GM19395 (cell line): ENCODE measurements around the gene MDGA2.
A peak's percentile ranks its signal among the peaks of the same experiment; 100 is the strongest.
"Not testable (repeated sequence)": the region's sequence is repeated elsewhere in the genome, so short reads cannot be mapped to it uniquely, and the experiment has no call there.

ENCODE experiments used
- ATAC-seq: cut with Tn5 transposase; IDR thresholded peaks from one replicate; pipeline ENCODE4 v1.9.1; 2021; ENCODE audit warnings: mild to moderate bottlenecking, moderate library complexity; ENCODE audit not compliant: unreplicated experiment

MDGA2 gene

DNA sequence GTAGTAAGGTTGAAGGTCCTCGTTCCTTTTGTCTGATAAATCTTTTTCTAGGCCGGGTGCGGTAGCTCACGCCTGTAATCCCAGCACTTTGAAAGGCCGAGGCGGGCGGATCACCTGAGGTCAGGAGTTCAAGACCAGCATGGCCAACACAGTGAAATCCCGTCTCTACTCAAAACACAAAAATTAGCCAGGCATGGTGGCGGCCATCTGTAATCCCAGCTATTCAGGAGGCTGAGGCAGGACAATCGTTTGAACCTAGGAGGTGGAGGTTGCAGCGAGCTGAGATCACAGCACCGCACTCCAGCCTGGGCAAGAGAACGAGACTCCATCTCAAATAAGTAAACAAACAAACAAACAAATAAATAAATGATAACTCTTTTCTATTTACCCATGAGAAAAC, 51.3 kb downstream of the MDGA2 start:
- not testable (repeated sequence) for ATAC-seq

- no peak for ATAC-seq
Observed at GRCh38 chr14:47619392-47619791, 56.0 kb downstream of the MDGA2 start.

DNA sequence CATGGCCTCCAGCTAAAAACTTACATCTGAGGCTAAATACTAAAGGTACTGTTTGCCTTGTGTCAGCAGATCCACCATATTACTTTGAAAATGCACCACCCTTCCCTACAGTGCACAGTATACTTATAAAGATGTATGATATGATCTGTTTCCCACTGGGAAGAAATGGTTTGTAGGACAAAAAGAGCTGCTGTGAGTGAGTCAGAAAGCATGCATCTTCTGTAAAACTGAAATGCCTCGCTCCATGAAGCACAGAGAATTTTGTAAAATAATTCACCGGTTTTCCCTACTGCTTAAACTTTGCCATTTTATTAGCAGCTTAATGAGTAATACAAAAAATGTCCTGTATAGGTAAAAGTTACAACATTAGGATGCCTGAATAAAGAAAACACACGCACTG, 68.8 kb downstream of the MDGA2 start:
- ATAC-seq: no peak

GRCh38 chr14:47596860-47597259, 78.5 kb downstream of the MDGA2 start:
- peak; percentile 38 for ATAC-seq

DNA sequence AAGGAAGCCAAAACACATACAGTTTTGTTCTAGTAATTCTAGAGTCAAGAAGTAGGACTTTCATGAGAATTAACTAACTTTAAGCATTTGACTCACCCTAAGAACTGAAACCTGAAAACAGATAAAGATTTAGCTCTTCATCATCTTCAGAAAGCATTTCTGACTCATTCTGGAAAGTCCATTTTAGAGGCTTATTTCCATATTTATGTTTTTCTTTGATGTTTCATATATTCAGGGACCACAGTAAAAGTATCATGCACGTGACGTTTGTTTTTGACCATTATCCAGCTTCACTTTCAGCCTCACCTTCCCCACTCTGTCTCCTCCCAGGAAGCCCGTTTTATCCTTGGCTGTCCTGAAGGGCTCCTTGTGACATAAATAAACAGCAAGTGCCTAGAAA, 79.2 kb downstream of the MDGA2 start:
- ATAC-seq: peak; percentile 91

DNA sequence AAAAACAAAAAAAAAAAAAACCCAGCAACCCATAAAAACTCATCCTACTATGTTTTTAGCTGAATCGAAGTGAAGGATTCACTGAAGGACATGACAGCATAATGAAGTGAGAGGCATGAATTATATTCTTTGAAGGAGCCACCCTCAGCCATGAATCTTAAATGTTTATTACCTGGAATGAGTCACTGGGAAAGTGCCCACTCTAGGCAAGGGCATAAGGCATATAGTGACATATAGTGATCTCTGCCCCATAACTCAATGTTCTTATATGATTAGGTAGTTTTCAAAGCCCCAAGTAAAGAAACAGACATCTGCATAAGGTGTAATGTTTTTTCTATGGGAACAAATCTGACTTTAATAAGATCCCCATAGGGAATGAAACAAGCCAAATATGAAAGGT, 79.9 kb downstream of the MDGA2 start:
- ATAC-seq: no peak

GRCh38 chr14:47590767-47591495, 84.5 kb downstream of the MDGA2 start:
- ATAC-seq: no peak

DNA sequence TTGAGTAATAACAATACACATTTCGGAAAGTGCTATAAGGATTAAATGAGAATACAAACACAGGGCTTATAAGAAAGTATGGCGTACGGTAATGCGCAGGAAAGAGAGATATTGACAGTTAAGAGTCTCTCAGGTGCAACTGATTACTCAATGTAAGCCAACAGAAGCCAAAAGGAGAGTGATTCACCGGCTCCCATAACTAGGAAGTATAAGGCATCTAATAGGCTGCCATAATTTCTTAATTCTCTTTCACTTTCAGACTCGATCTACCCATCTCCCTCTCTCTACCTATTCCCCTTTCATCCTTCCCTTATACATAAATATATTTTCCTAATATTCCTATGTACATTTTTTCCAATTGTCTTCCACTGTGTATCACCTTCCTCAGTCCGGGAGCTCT, 90.0 kb downstream of the MDGA2 start:
- no peak for ATAC-seq

DNA sequence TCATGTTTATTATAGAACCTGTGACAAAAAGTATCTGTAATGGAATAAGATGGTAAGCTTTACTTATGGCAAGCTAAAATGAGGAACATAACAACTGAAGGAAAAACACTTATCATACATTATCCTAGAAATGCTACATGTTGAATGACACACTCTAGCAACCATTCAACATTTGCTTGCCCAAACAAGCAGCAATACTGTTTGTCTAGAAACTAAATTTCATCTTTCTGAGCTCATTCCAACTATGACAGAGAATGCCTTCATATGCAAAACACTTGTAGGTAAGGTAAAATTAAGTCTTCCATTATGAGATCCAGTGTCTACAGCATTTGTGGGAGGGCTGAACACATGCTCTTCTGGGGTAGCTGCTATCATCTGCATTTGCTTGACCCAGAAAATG, 108.1 kb downstream of the MDGA2 start:
- ATAC-seq: no peak

GRCh38 chr14:47557894-47558293, 117.5 kb downstream of the MDGA2 start:
- no peak for ATAC-seq

- ATAC-seq: no peak
Observed at GRCh38 chr14:47555333-47555732, 120.1 kb downstream of the MDGA2 start.

- no peak for ATAC-seq
Observed at GRCh38 chr14:47549886-47550285, 125.5 kb downstream of the MDGA2 start.

DNA sequence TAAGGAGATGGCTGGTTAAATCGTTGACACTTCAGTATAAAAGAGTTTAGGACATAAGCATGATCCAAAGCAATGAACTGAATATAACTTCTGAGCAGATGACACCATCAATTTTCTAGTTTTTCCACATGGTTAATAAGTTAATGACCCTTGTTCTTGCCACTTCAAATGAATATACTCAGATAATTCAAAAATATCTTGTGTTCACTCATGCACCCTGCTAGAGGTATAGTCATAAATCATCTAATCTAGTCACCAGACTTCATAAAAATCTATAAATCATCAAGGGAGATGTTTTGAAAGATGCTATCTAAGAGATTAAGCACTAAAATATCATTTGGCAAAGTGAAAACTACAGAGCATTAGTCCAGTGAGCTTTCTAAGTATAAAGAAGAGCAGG, 131.9 kb downstream of the MDGA2 start:
- no peak for ATAC-seq

DNA sequence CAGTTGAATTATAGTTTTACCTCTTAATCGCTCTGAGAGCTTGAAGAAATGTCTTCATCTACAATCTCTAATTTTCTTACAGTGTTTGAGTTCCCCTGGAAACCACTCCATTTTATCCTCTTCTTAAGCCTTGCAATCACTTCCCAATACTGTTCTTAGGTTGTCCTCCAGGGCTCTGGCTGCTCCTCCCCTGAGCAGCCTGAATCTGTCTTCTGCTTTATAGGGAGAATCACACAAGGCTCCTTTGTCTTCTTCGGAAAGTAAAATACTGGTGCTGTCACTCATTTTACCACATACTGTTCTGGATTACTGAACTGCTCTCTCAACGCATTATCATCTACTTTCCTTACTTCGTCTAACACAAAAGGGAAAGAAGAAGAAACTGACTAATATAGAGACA, 133.7 kb downstream of the MDGA2 start:
- ATAC-seq: no peak

GRCh38 chr14:47539031-47539461, 136.4 kb downstream of the MDGA2 start:
- ATAC-seq: no peak

DNA sequence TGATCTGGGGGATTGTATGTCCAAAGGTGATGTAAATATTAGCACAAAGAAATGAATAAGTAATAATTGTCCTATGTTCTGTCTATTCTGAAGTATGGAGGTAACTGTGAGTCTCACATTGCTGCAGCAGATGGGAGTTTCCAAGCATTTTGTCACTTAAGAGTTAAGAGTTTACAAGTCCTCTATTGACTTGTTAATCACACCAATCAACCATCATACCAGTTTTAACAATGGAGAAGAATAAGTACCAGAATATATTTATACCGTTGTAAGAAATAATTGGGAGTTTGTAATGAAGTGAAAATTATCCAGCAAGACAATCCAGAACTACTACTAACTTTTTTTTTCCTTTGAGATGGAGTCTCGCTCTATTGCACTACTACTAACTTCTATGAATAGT, 139.1 kb downstream of the MDGA2 start:
- ATAC-seq: no peak

DNA sequence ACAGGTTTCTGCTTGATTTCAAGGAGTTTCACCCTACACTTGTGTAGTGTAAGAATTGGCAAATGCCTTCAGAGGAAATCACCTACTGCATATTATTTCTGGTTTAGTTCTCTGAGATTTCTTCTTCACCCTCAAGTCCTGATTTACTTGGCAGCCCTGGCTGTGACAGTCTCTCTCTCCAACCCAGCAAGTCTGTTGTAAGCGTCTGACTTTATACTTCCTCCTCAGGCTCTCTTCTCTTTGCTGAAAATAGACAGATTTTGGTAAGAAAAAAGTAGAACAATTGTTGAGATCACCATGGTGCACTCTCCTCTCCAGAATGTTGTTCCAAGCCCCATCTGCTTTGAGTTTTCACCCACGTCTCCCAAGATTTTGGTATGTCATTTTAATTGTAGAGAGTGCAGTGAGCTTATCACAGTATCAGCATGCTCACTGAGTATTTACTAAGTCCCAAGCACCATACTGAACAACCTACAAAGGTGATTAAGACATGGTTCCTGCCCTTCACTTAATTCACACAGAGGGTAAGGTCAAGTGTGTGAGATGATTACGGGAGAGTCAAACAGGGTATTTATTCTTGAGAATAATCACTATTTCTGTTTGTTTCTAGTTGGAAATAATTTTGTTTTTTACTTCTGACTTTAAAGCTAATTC, 148.7 kb downstream of the MDGA2 start:
- no peak for ATAC-seq

DNA sequence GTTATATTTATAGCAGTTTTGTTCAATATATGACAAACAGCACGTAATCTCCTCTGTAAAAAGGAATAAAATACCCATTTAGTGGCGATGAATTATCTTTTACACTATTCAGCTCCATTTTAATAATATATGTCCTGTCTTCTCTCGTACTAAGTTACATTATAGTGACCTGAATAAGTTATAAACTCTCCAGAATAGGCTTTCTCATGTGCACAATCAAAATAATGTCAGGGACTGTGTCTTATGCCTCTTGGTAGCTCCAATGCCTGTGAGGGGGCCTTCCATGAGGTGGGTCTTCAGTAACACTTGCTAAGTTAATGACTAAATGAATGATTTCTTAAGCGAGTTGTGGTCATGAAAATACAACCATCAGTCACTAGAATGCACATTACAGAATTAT, 150.9 kb downstream of the MDGA2 start:
- no peak for ATAC-seq

DNA sequence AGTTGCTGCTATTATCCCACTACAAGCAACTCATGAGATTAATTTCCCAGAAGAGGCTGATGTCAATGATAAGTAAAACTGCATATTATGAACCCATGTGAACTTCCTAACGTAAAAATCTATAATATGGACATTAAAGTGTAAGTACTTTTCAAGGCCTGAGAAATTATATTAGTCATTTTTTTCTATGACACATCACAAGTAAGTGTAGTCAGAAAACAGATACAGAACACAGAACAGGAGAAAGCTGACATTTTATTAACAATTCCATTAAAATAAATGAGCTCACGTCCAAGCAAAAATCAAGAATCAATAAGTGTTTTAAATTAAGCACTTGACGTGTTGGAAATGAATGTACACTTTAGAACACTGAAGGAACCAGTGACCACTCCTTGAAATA, 155.0 kb downstream of the MDGA2 start:
- no peak for ATAC-seq

DNA sequence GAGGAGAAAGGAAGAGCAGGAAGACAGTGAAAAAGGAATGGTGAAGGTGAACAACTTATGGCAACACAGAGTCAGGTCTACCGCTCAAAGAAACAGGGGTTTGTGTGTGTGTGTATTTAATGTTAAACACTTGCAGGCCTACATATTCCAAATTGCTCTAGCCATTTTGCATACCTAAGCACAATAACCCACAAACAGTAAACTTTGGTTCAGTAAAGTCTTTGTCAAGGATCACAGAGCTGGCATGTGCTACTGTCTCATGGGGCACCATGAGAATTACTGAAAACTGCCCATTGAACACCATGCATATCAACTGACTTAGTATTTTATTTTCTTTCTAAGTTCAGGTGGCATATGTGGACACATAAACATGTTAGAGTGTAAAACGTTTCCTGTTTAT, 163.6 kb downstream of the MDGA2 start:
- ATAC-seq: no peak

DNA sequence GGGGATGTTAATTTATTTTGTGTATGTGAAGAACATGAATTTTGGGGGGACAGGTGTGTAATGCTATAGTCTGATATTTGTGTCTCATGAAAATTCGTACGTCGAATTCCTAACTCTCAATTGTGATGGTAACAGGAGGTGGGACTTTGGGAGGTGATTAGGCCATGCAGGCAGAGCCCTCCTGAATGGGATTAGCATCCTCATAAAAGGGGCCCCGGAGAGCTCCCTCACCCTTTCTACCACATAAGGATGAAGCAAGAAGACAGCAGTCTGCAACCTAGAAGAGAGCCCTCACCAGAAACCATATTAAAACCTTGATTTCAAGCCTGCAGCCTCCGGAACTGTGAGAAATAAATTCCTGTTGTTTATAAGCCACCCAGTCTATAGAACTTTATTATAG, 165.4 kb downstream of the MDGA2 start:
- ATAC-seq: no peak

DNA sequence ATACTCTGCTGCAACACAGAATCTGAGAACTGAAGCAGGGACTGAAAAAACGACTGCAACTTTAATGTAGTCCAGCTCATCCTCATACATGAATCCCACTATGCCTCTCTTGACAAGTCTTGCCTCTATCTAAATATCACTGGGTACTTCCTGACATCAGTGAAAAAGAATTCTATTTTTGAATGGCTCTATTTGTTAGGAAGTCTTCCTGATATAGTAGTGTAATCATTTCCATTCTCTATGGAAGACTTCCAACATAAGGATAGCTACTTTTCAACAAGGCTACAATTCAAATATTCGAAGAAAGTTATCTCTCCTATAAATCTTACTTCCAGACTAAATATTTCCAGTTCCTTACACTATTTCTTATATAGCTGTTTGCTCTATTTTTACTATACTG, 167.5 kb downstream of the MDGA2 start:
- ATAC-seq: no peak

DNA sequence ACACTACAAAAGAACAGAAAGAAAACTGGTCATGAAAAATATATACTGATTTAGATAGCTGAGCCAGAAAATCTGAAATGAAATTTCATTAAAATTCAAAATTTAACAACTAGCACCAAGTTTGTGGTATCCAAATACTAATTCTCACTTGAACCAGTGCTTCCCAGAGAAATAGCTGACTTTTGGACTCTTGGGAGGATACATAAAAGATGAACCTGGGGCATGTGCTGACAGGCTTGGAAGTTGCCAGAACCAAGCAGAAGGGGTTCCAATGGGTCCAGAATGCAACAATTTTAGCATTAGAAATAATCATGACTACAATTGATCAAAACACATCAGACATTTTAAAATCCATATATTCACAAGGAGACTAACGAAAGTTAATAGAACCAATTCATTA, 175.0 kb downstream of the MDGA2 start:
- ATAC-seq: no peak
